ENCODE measurements around the gene DTX1.

DTX1 gene

DNA sequence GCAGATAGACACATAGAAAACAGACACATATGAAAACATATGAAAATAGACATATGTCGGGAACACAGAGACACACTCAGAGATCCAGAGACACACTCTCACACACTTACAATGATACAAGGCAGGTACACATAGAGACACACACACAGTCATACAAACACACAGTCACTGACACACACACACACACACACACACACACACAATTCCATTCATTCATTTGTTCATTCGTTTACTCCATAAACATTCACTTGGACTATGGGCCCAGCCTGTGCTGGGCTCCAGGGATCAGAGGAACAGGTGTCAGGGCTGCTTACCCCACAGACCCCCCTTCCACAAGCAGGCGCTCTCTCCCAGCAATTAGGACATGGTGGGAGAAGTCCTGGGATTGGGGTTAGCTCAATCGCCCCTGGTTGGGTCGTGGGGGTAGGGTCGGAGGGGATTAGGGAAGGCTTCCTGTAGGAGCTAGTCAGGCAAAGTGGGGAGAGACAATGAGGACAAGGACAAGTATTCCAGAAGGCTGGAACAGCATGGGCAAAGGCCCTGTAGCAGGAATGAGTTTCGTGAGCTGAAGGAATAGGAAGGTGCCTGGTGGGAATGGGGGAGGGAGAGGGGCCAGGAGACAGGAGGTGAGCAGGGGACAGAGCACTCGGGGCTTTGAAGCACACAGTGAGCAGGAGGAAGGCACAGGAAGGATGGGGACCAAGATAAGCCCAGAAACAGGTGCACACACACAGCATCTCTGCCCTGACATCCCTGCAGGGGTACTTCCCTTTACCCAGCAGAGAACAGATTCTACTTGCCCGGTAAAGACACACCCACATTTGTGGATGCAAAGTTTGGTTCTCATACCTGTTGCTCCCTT is 72.5 kb downstream of the DTX1 start:
- no peak overlapping the region for H3K4me3 ChIP-seq (ENCODE audit: control insufficient read depth, low read depth, low read length)
- no peak for TF ChIP-seq CTCF (IDR thresholded peaks at IDR 0.05; ENCODE audit: control insufficient read depth, insufficient read depth, low read depth, low read length, missing control alignments)
- DNase-seq (ENCODE audit: low read depth), result no peak

DNA sequence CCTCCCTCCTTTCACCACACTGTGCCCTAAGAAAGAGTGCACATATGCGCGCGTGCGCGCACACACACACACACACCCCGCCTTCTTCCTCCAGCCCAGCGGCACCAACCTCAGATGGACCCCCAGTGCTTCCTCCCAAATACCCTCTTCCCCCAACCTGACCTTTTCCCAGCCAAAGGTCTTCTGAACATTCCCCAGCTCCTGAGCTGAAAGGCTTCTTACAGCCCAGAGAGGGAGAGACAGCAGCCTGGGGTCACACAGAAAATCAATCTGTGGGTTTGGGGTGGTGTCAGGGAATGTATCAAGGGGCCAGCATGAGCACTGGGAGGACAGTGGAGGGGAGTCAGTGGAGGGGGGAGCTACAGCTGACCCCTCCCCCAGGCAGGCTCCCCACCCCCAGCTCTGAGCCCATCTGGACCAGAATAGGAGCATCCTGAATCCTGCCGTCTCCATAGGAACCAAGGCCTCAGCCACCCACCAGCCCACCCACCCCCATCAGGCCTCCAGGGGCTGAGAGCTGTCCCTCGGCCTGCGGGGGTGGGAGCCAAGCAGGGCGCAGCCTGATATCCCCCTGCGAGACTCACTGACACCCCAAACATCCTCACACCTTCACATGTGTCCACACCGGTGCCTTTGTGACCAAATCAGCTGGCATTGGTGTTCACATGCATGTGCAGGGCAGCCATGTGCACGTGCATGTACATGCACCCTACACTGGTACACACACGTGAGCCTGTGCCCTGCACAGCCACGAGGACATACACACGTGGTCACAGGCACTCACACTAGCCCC is 73.3 kb downstream of the DTX1 start:
- H3K4me3 ChIP-seq (ENCODE audit: control insufficient read depth, low read depth, low read length), result no peak overlapping the region
- TF ChIP-seq CTCF (IDR thresholded peaks at IDR 0.05; ENCODE audit: control insufficient read depth, insufficient read depth, low read depth, low read length, missing control alignments), result no peak
- no peak for DNase-seq (ENCODE audit: low read depth)

DNA sequence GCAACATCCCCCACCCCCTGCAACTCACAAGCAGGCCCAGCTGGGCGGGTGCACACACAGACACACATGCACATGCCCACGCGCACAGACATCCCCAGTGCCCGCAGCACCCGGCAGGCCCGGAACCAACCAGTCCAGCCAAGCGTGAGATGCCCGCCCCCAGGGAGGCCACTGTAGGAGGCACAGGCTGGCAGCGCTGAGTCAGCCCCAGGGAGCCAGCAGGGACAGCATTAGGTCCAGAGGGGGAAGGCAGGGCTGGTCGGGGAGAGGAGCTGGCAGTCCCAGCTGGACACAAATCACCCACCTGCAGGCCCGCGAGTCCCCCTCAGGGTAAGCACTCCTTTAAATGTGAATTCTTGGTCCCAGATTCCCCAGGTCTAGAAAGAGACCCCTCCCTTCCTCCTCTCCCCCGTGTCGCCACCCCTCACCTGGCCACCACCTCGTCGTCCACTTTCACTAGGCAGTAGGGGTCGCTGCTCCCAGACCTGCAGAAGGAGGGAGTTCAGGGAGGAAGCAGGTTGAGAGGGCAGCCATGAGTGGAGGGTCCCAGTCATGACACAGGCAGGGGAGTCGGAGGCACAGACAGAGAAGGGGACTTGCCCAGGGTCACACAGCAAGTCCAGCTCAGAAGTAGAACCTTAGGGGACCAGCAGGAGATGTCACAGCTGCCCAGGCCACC is 74.1 kb downstream of the DTX1 start:
- no peak for DNase-seq (ENCODE audit: low read depth)
- no peak overlapping the region for H3K4me3 ChIP-seq (ENCODE audit: control insufficient read depth, low read depth, low read length)
- no peak for TF ChIP-seq CTCF (IDR thresholded peaks at IDR 0.05; ENCODE audit: control insufficient read depth, insufficient read depth, low read depth, low read length, missing control alignments)

DNA sequence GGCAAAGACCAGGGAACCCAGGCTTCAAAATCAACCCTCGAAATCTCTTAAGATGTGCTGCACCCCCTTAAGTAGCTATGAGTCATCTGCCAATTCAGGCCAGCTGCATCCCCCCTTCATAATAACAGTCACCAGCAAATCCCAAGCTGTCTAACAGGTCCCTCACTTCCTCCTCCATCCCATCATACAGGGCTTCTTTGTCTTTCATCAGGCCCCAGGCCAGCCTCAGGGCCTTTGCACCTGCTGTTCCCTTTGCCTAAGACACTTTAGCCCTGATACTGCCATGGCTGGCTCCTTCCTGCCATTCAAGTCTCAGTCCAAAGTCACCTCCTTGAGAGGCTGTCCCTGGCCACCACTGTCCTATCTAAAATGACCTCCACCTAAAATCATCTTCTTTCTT is 75.0 kb downstream of the DTX1 start:
- TF ChIP-seq CTCF (IDR thresholded peaks at IDR 0.05; ENCODE audit: control insufficient read depth, insufficient read depth, low read depth, low read length, missing control alignments), result no peak
- no peak for DNase-seq (ENCODE audit: low read depth)
- H3K4me3 ChIP-seq (ENCODE audit: control insufficient read depth, low read depth, low read length), result no peak overlapping the region

GRCh38 chr12:113133036-113133435 is 76.5 kb downstream of the DTX1 start:
- no peak for DNase-seq (ENCODE audit: low read depth)
- no peak for TF ChIP-seq CTCF (IDR thresholded peaks at IDR 0.05; ENCODE audit: control insufficient read depth, insufficient read depth, low read depth, low read length, missing control alignments)
- no peak overlapping the region for H3K4me3 ChIP-seq (ENCODE audit: control insufficient read depth, low read depth, low read length)

GRCh38 chr12:113133666-113134065 is 77.1 kb downstream of the DTX1 start:
- no peak for DNase-seq (ENCODE audit: low read depth)
- H3K4me3 ChIP-seq (ENCODE audit: control insufficient read depth, low read depth, low read length), result no peak overlapping the region
- TF ChIP-seq CTCF (IDR thresholded peaks at IDR 0.05; ENCODE audit: control insufficient read depth, insufficient read depth, low read depth, low read length, missing control alignments), result no peak

Measured in AG09309 (cell line).